CD4-positive, alpha-beta T cell (primary cell): ENCODE measurements around the gene FARP1. TPM values are rescaled to one million over a fixed set of nuclear protein-coding genes. Genes with fewer than 3 reads are reported as not detected.

Source experiments
- ATAC-seq: fragments of 200-7000 bp; cut with Tn5 transposase; one replicate; pipeline ENCODE4 v1.10.0; 2022; ENCODE audit warnings: mild to moderate bottlenecking; ENCODE audit not compliant: poor library complexity
- CTCF ChIA-PET: fragments of 350-600 bp; sonication (Branson Sonifier 250); formaldehyde crosslinking; loops from one replicate; lab custom pipeline; 2021; ENCODE audit warnings: antibody characterized with exemption, inconsistent platforms; lab: Charles Lee
- POLR2A ChIA-PET: fragments of 350-600 bp; sonication (Branson Sonifier 250); formaldehyde crosslinking; loops from one replicate; lab custom pipeline; 2021; ENCODE audit warnings: antibody characterized with exemption, inconsistent platforms; lab: Charles Lee
- DNase-seq, 14 experiments: peaks; one replicate each; pipeline ENCODE4 v3.0.0-alpha.2; 2013 to 2020; ENCODE audit warnings: mixed read lengths in 2 of 14
- H3K27ac ChIP-seq, 2 donors: one replicate each; pipeline versions ENCODE4 v1.5.1 to v1.7.0; 2013; ENCODE audit warnings: low read length in 2 of 2, low read depth in 1 of 2, mild to moderate bottlenecking in 1 of 2
- H3K27me3 ChIP-seq, 2 experiments: 1 replicate in 1 of 2; 2 replicates in 1 of 2; pipeline versions ENCODE4 v1.6.1 to v1.7.0; 2013; ENCODE audit warnings: low read length in 2 of 2, control low read depth in 1 of 2, mild to moderate bottlenecking in 1 of 2, moderate library complexity in 1 of 2; ENCODE audit not compliant: insufficient read depth in 2 of 2, control insufficient read depth in 1 of 2
- H3K36me3 ChIP-seq: one replicate; pipeline ENCODE4 v1.6.1; 2013; ENCODE audit warnings: low read length, control low read depth; ENCODE audit not compliant: insufficient read depth
- H3K4me1 ChIP-seq: one replicate; pipeline ENCODE4 v1.6.1; 2013; ENCODE audit warnings: low read length, control low read depth; ENCODE audit not compliant: insufficient read depth
- H3K4me3 ChIP-seq: one replicate; pipeline ENCODE4 v1.5.1; 2013; ENCODE audit warnings: mild to moderate bottlenecking, low read length, moderate library complexity
- H3K9me3 ChIP-seq, 2 experiments: 1 replicate in 1 of 2; 2 replicates in 1 of 2; pipeline versions ENCODE4 v1.6.1 to v1.7.0; 2013; ENCODE audit warnings: low read length in 2 of 2, mild to moderate bottlenecking in 2 of 2, control low read depth in 1 of 2, moderate library complexity in 1 of 2; ENCODE audit not compliant: control insufficient read depth in 1 of 2, insufficient read depth in 1 of 2
- H3K27ac Mint-ChIP-seq: one replicate; pipeline ENCODE4 v1.8.0; 2020; ENCODE audit warnings: mixed read lengths
- H3K27me3 Mint-ChIP-seq: one replicate; pipeline ENCODE4 v1.8.0; 2021; ENCODE audit warnings: mixed read lengths
- H3K36me3 Mint-ChIP-seq: one replicate; pipeline ENCODE4 v1.8.0; 2021; ENCODE audit warnings: low read depth, mixed read lengths
- H3K4me1 Mint-ChIP-seq: one replicate; pipeline ENCODE4 v1.8.0; 2021; ENCODE audit warnings: low read depth, mixed read lengths
- H3K4me3 Mint-ChIP-seq: one replicate; pipeline ENCODE4 v1.8.0; 2020; ENCODE audit warnings: mild to moderate bottlenecking, mixed read lengths
- H3K9me3 Mint-ChIP-seq: one replicate; pipeline ENCODE4 v1.8.0; 2020; ENCODE audit warnings: mixed read lengths
- CTCF ChIP-seq: fragments of 200-600 bp; IDR thresholded peaks from one replicate; pipeline ENCODE4 v1.8.0; 2022; ENCODE audit warnings: antibody characterized with exemption, mild to moderate bottlenecking
- intact Hi-C, 2 experiments: fragments of 100-400 bp; cut with DNase I in 1 of 2; cut with micrococcal nuclease in 1 of 2; formaldehyde crosslinking; loops; one replicate each; pipeline versions ENCODE4 v1.15.1 to v1.9.0; 2023 to 2025; cut with DNase I, micrococcal nuclease
- total RNA-seq, 174 experiments: library from RNA in 2 of 174; stranded (reverse) in 2 of 174; gene quantifications; one replicate each; pipeline ENCODE4 v1.2.3 and lab custom pipeline; 2021 to 2026

The FARP1 gene
- total RNA-seq, 2 experiments from 2014 or later = 0.30 TPM; not detected in 1

GRCh38 chr13:98364647-98365046 lies 221.8 kb downstream of the FARP1 start:
- H3K27me3 ChIP-seq = no peaks in the 10 kb centered on the region
- no peaks in the 10 kb centered on the region for H3K4me1 ChIP-seq
- CTCF ChIA-PET = interaction anchor here (0.9 kb wide), 1 partner anchor 9 kb away, joined by 3 read pairs; no protein-coding TSS in a partner anchor
- POLR2A ChIA-PET = no interaction called here
- Mint-ChIP-seq H3K4me3 (no peak overlapping the region), H3K36me3 (no peaks in the 10 kb centered on the region), H3K4me1 (no peaks in the 10 kb centered on the region), H3K27me3 (peaks cover 19% of the 10 kb centered on the region), H3K27ac (no peak overlapping the region), H3K9me3 (no peaks in the 10 kb centered on the region)
- no peaks in the 10 kb centered on the region for H3K36me3 ChIP-seq
- ATAC-seq = no peak
- H3K27ac ChIP-seq = no peak overlapping the region
- intact Hi-C loops = no loop called here
- DNase-seq = no peak
- no peak for TF ChIP-seq CTCF
- H3K9me3 ChIP-seq = no peaks in the 10 kb centered on the region
- H3K4me3 ChIP-seq = no peak overlapping the region

- no peaks in the 10 kb centered on the region for H3K36me3 Mint-ChIP-seq
- ChIA-PET POLR2A (interaction anchor here (0.8 kb wide), 1 partner anchor 23 kb away, joined by 3 read pairs; no protein-coding TSS in a partner anchor), CTCF (interaction anchor here (0.9 kb wide), 1 partner anchor 10 kb away, joined by 3 read pairs; no protein-coding TSS in a partner anchor)
These were observed 222.4 kb downstream of the FARP1 start for GRCh38 chr13:98365302-98365701.

GRCh38 chr13:98366010-98366409 lies 223.1 kb downstream of the FARP1 start:
- intact Hi-C loops = no loop called here
- H3K4me1 ChIP-seq = no peaks in the 10 kb centered on the region
- CTCF ChIA-PET = no interaction called here

More at GRCh38 chr13:98365302-98365701, 222.4 kb downstream of the FARP1 start:
- no peaks in the 10 kb centered on the region for H3K4me1 Mint-ChIP-seq
- no peak for ATAC-seq
- no peaks in the 10 kb centered on the region for H3K9me3 ChIP-seq
- no peak overlapping the region for H3K27ac Mint-ChIP-seq
- no peak overlapping the region for H3K27ac ChIP-seq
- no peaks in the 10 kb centered on the region for H3K4me1 ChIP-seq
- no peak overlapping the region for H3K4me3 Mint-ChIP-seq
- intact Hi-C loops = no loop called here
- peaks cover 26% of the 10 kb centered on the region for H3K27me3 Mint-ChIP-seq
- no peaks in the 10 kb centered on the region for H3K36me3 ChIP-seq
- no peak overlapping the region for H3K4me3 ChIP-seq
- H3K9me3 Mint-ChIP-seq = no peaks in the 10 kb centered on the region
- no peaks in the 10 kb centered on the region for H3K27me3 ChIP-seq
- TF ChIP-seq CTCF = no peak
- DNase-seq = no peak

More at GRCh38 chr13:98366010-98366409, 223.1 kb downstream of the FARP1 start:
- ATAC-seq (no peak), DNase-seq (no peak)
- no peak overlapping the region for H3K27ac Mint-ChIP-seq
- H3K9me3 Mint-ChIP-seq = no peaks in the 10 kb centered on the region
- POLR2A ChIA-PET = interaction anchor here (0.8 kb wide), 1 partner anchor 23 kb away, joined by 3 read pairs; no protein-coding TSS in a partner anchor
- TF ChIP-seq CTCF = no peak
- Histone ChIP-seq H3K36me3 (no peaks in the 10 kb centered on the region), H3K9me3 (no peaks in the 10 kb centered on the region), H3K27me3 (no peaks in the 10 kb centered on the region), H3K27ac (no peak overlapping the region), H3K4me3 (no peak overlapping the region)
- H3K4me3 Mint-ChIP-seq = no peak overlapping the region
- no peaks in the 10 kb centered on the region for H3K36me3 Mint-ChIP-seq
- peaks cover 28% of the 10 kb centered on the region for H3K27me3 Mint-ChIP-seq
- H3K4me1 Mint-ChIP-seq = no peaks in the 10 kb centered on the region
